Lower leg skin (tissue), 3 donors: ENCODE results near the gene PKM.

Experiments used
- CTCF ChIP-seq, 3 donors: fragments of 450-650 bp; IDR thresholded peaks; one replicate each; pipeline ENCODE4 v1.5.1; 2016; ENCODE audit warnings: antibody characterized with exemption in 3 of 3, mild to moderate bottlenecking in 3 of 3, moderate library complexity in 2 of 3
- POLR2A ChIP-seq, 2 donors: fragments of 450-650 bp; IDR thresholded peaks; one replicate each; pipeline ENCODE4 v1.6.1; 2016 to 2017; ENCODE audit warnings: antibody characterized with exemption in 2 of 2, mild to moderate bottlenecking in 1 of 2, moderate library complexity in 1 of 2

DNA sequence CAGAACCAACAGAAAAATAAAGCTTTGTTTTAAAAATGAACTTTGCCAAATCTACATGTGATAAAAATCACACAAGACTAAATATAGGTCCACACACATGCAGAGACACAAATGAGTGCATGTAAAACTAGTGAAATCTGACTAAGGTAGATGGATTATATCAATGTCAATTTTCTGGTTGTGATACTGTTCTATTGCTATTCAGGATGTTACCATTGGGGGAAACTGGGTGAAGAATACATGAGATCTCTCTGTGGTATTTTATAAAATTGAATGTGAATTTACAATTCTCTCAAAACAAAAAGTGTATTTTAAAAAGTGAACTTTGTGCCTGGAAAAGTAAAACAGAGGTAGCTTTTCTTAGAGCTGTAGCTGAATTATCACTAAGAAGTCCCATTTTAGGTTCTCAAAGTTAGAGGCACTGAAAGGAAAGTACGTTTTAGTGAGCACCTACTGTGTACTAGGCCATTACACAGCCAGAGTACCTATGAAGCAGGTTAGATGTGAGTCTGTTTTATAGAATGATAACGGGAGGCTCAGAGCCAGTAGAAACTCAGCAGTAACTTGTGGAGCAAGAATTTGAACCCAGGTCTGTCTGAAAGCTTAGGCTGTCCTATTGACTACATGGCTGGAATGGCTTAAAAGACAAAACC, 41.6 kb downstream of the PKM start:
- no peak for TF ChIP-seq CTCF (IDR thresholded peaks at IDR 0.05)
- TF ChIP-seq POLR2A (IDR thresholded peaks at IDR 0.05) = no peak
